Measurements from ENCODE around the gene PER2.

- TF ChIP-seq CTCF (IDR thresholded peaks at IDR 0.05; ENCODE audit: insufficient read depth, low read length) (no peak), REST (IDR thresholded peaks at IDR 0.05; ENCODE audit: insufficient replicate concordance, low read depth) (no peak), GABPA (IDR thresholded peaks at IDR 0.05; ENCODE audit: low read depth) (no peak), SPI1 (IDR thresholded peaks at IDR 0.05; ENCODE audit: borderline replicate concordance, low read depth) (no peak), POLR2AphosphoS5 (IDR thresholded peaks at IDR 0.05; ENCODE audit: low read depth) (no peak)
Measured at GRCh38 chr2:238262496-238263122, 25.8 kb downstream of the PER2 start.

Data from HL-60 (cell line).